ENCODE measurements around the gene SLC12A5. TPM values are rescaled to one million over a fixed set of nuclear protein-coding genes. Genes with fewer than 3 reads are reported as not detected.
A peak's percentile ranks its signal among the peaks of the same experiment; 100 is the strongest.

SLC12A5 gene
- polyA plus RNA-seq, 3 donors: not detected

- peaks cover 11 to 20% of the 10 kb centered on the region in 2 donors for H3K36me3 Mint-ChIP-seq
- 35% methylated on average over 13 of the region's 16 CpGs for WGBS (ENCODE audit: insufficient coverage)
- H3K4me3 Mint-ChIP-seq: peak overlapping the region in 1 of 2 donors; percentile 71
- no peaks in the 10 kb centered on the region for H3K36me3 ChIP-seq (replicated peaks in 1 of 2; ENCODE audit: control insufficient read depth in 1 of 2, insufficient read depth in 2 of 2, low read length in 2 of 2)
- peaks cover 80% of the 10 kb centered on the region for H3K4me1 Mint-ChIP-seq
- peak overlapping the region; percentile 25 to 99 (median 81) for H3K27ac Mint-ChIP-seq
- no peak overlapping the region for H2AFZ ChIP-seq (ENCODE audit: insufficient read depth, low read depth, low read length, poor library complexity, severe bottlenecking)
- peak overlapping the region in 1 of 2 donors; percentile 49 for H3K27ac ChIP-seq (ENCODE audit: low read depth in 1 of 2, low read length in 2 of 2)
- peaks cover 10 to 15% of the 10 kb centered on the region in 2 donors for H3K27me3 ChIP-seq (ENCODE audit: control insufficient read depth in 2 of 2, insufficient read depth in 2 of 2, low read length in 2 of 2)
- DNase-seq: peak in 2 of 3 donors; percentile 38 to 39
- H4K20me1 ChIP-seq (ENCODE audit: insufficient read depth, low read length): no peaks in the 10 kb centered on the region
- no peak overlapping the region for H3K9ac ChIP-seq (ENCODE audit: insufficient read depth, low read length, poor library complexity, severe bottlenecking)
- peak overlapping the region in 1 of 3 experiments; percentile 31 for H3K4me3 ChIP-seq (replicated peaks in 1 of 3; ENCODE audit: low read depth in 2 of 3, low read length in 3 of 3)
- peak overlapping the region; percentile 40 for H3K4me2 ChIP-seq (replicated peaks; ENCODE audit: extremely low read depth, low read length, poor library complexity, severe bottlenecking)
- no peak for TF ChIP-seq CTCF (IDR thresholded peaks at IDR 0.05)
- H3K9me3 ChIP-seq (replicated peaks in 1 of 2; ENCODE audit: control insufficient read depth in 1 of 2, insufficient read depth in 1 of 2, low read length in 2 of 2): no peaks in the 10 kb centered on the region
- no peaks in the 10 kb centered on the region for H3K79me2 ChIP-seq (ENCODE audit: insufficient read depth, low read length)
- peaks cover 81 to 82% of the 10 kb centered on the region in 2 donors for H3K4me1 ChIP-seq (ENCODE audit: control insufficient read depth in 1 of 2, insufficient read depth in 2 of 2, low read length in 2 of 2)
- intact Hi-C loops (cut with micrococcal nuclease): loop anchor here (10.0 kb wide), 1 partner anchor 204 kb away; no protein-coding TSS in a partner anchor
- H3K9me3 Mint-ChIP-seq: peaks cover 0 to 4% (median 0%) of the 10 kb centered on the region in 7 donors
- H3K27me3 Mint-ChIP-seq (ENCODE audit: low read depth in 3 of 3): peaks cover 22 to 39% (median 33%) of the 10 kb centered on the region in 3 donors
Observed at GRCh38 chr20:46000262-46000996, 28.6 kb upstream of the SLC12A5 start.

- H3K27ac Mint-ChIP-seq: peak overlapping the region in 2 of 7 donors; percentile 25 to 55
- intact Hi-C loops (cut with micrococcal nuclease): loop anchor here (10.0 kb wide), 1 partner anchor 203 kb away; no protein-coding TSS in a partner anchor
Observed at GRCh38 chr20:46001498-46001897, 27.5 kb upstream of the SLC12A5 start.

More at GRCh38 chr20:46001498-46001897, 27.5 kb upstream of the SLC12A5 start:
- Mint-ChIP-seq H3K4me3 (peak overlapping the region in 1 of 2 donors; percentile 67), H3K27me3 (ENCODE audit: low read depth in 3 of 3) (peaks cover 17 to 32% (median 28%) of the 10 kb centered on the region in 3 donors), H3K36me3 (peaks cover 11 to 20% of the 10 kb centered on the region in 2 donors), H3K9me3 (peaks cover 0 to 4% (median 0%) of the 10 kb centered on the region in 7 donors), H3K4me1 (peaks cover 90% of the 10 kb centered on the region)
- no peaks in the 10 kb centered on the region for H3K36me3 ChIP-seq (replicated peaks in 1 of 2; ENCODE audit: control insufficient read depth in 1 of 2, insufficient read depth in 2 of 2, low read length in 2 of 2)
- no peak for DNase-seq
- TF ChIP-seq CTCF (IDR thresholded peaks at IDR 0.05): no peak
- H3K4me2 ChIP-seq (replicated peaks; ENCODE audit: extremely low read depth, low read length, poor library complexity, severe bottlenecking): no peak overlapping the region
- H3K4me3 ChIP-seq (replicated peaks in 1 of 3; ENCODE audit: low read depth in 2 of 3, low read length in 3 of 3): no peak overlapping the region
- peaks cover 10 to 12% of the 10 kb centered on the region in 2 donors for H3K27me3 ChIP-seq (ENCODE audit: control insufficient read depth in 2 of 2, insufficient read depth in 2 of 2, low read length in 2 of 2)
- H2AFZ ChIP-seq (ENCODE audit: insufficient read depth, low read depth, low read length, poor library complexity, severe bottlenecking): no peak overlapping the region
- no peak overlapping the region for H3K27ac ChIP-seq (ENCODE audit: low read depth in 1 of 2, low read length in 2 of 2)
- WGBS (ENCODE audit: insufficient coverage): 93% methylated on average over 4 of the region's 5 CpGs
- no peaks in the 10 kb centered on the region for H3K9me3 ChIP-seq (replicated peaks in 1 of 2; ENCODE audit: control insufficient read depth in 1 of 2, insufficient read depth in 1 of 2, low read length in 2 of 2)
- no peaks in the 10 kb centered on the region for H3K79me2 ChIP-seq (ENCODE audit: insufficient read depth, low read length)
- no peaks in the 10 kb centered on the region for H4K20me1 ChIP-seq (ENCODE audit: insufficient read depth, low read length)
- H3K9ac ChIP-seq (ENCODE audit: insufficient read depth, low read length, poor library complexity, severe bottlenecking): no peak overlapping the region
- H3K4me1 ChIP-seq (ENCODE audit: control insufficient read depth in 1 of 2, insufficient read depth in 2 of 2, low read length in 2 of 2): peaks cover 92% of the 10 kb centered on the region in 2 donors

Measured in CD14-positive monocyte (primary cell).